HG02642 (cell line): ENCODE data around the gene MPO.

Experiments
- ATAC-seq: cut with Tn5 transposase; IDR thresholded peaks from one replicate; pipeline ENCODE4 v1.9.1; 2021; ENCODE audit warnings: mild to moderate bottlenecking; ENCODE audit not compliant: unreplicated experiment, poor library complexity

Gene MPO

DNA sequence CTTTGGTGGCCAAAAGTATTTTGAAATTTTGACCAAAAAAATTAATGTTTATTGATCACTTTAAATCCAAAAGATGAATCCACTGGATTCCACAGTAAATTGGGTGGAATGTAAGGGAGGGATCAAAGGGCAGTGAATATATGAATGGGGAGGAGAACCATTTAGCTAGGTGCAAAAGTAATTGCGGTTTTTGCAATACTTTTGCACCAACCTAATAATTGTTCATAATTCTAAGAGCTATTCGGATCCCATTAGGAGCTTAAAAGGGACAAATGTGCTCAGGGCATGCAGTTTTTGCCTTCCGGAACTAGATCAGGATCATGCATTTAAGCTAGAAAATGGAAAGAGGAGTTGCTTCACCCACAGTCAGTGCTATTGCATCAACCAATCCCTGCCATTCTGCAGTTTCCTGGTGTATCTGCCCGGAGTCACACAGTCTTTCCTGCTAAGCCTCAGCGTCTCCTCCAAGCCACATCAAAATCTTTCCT, 42.5 kb downstream of the MPO start, which contains the start of gene LPO:
Gene LPO, plus strand, starts transcription at position 438 of the 488 bp plus-strand sequence. CDS start 4,396 bp downstream, outside the sequence.
- ATAC-seq: no peak

DNA sequence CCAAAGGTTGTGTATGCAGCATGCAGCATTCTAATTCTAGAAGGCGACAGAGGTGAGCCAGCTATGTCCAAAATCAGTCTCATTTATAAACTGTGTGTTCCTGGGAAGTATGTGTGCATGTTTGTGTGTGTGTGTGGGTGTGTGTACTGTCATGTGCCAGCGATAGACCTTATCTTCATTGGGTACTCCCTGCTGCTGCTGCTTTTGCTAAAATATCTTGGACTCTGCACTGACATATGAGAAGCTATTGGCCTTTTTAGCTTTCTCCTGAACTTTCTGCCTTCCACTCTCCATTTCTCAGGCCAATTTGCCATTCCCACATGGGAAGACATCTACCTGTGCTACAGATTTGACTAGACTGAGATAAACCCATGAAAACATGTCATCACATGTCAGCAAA, 44.3 kb downstream of the MPO start:
- ATAC-seq: no peak

DNA sequence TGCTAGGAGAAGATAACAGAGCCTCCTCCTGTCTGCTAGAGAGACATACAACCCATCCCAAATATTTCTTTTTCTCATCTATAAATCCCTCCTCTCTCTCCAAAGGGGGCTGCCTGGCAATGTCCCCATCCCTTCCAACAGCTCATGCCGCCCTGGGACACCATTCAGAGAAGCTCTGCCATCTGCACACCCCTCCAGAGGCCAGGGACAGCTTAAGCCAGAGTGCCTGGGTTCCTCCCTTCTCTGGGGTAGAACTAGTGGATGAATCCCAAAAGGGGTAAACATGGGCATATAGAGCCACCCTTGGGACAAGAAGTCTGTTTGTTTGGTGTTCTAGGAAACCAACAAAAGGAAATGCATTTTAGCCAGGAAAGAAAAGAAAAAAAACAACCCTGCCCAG, 44.9 kb downstream of the MPO start:
- ATAC-seq: no peak

DNA sequence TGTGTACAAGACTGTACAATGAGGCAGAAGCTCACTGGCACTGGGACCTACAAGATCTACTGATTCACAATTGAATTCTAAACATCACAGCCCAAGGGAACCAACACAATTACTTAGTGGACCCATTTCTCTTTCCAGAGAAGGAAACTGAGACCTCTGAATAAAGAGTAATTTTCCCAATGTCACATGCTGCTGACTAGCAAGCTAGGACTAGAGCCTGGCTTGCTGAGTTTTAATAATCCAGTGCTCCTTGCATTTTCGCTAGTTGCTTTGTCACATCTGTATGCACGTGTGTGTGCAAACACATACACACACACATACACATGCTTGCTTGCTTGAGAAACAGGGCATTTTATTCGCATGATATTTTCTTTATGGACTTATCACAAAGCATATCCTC, 46.2 kb downstream of the MPO start:
- ATAC-seq: no peak

DNA sequence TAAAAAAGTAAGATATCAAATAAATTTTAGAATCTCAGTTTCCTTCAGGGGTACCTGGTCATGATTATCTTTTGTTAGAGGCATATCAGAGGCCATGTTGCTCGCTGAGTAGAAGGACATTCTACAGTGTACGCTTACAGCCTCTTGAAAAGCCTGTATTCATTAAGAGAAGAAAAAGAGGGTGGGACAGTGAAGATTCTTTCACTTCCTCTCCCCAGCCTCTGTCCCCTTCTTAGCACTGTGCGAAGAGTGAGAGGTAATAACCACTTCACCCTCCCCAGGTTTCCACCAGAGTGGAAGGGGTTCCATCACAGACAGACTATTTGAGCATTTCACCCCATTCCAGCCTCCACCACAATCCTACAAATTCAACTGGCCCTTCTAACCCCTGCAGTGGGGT, 47.2 kb downstream of the MPO start:
- ATAC-seq: peak; percentile 61

DNA sequence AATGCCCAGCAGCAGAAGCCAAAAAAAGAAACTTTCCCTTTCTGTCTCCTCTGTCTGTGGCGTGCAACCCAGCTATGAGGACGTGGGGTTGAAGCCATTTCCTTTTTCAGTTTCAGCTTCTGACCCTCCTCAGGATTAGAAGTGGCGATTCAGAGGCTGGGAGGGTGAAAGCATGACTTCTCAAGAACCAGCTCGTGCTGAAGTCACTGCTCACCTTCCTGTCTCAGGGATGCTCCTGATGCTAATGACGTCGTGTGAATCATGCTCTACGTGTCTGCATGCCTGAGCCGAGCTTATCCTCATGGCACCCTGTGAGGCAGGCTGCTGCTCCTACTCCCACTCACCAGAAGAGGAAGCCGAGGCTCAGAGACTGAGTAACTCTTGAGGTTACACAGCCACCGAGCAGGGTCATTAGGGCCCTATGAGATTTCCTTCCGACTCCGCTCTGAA, 48.0 kb downstream of the MPO start:
- peak; percentile 77 for ATAC-seq

DNA sequence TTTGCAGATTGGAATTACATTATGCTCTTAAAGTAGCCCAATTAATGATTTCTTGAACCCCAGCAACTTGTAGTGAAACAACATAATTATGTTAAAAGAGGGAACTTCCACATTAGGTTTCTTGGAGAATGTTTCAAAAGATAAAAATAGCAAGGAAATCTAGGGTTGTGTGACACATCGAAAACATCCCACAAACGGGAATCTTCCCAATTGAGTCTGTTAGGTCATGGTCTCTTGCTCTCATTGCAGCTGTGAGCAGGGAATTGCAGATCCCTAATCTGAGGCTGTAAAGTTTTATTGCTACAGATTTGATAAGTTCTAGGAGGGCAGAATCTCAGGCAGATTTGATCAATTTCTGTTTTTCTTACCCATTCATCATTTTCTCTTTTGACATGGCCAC, 49.1 kb downstream of the MPO start:
- no peak for ATAC-seq

DNA sequence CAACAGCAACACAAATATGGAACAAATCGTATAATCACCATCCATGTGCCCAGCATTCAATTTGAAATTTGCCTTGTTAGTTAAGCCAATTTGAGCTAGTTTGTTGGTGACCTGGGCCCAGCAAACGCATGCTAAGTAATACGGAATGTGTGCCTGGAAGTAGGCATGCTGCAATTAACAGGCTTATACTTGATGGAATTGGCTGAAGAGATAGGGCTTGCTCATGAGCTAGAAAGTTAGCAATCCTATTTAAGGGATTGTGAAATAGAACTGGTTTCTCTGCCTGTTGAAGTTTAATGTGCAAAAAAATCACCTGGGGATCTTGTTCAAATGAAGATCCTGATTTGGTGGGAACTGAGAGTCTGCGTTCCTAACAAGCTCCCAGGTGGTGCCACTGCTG, 50.9 kb downstream of the MPO start:
- no peak for ATAC-seq

DNA sequence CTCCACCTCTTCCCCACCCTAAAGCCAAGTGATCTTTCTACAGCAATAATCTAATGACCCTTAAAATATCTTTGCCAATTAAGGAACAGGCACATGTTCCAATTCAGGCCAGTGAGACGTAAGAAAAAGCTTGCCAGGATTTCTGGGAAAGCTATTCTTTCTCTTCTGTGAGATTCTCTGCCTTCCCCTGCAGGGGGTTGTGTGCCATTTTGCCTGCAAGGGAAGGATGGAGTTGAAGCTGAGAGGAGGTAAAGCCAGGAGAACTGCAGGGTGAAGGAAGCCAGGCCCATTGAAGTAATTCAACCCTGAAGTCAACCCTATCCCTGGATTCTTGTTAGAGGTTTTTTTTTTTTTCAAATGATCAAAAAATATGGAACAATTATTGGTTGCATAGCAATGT, 51.4 kb downstream of the MPO start:
- ATAC-seq: no peak

DNA sequence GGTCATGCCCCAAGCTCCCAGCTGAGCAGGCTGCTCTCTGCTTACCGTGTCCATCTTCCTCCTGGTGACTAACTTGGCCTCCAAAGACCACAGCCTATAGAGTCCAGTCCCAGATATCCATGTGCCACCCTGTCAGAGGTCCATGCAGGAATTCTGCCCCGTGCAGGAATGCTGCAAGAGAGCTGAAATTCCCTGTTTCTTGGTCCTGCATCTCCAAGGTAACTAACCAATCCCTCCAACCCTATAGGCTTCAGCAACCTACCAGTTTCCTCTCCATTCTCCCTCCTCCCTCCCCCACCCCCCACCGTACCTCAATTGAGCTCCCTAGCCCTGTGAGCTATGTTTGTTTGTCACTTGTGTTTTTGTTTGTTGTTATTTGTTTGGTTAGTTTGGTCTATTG, 52.1 kb downstream of the MPO start:
- ATAC-seq: no peak

DNA sequence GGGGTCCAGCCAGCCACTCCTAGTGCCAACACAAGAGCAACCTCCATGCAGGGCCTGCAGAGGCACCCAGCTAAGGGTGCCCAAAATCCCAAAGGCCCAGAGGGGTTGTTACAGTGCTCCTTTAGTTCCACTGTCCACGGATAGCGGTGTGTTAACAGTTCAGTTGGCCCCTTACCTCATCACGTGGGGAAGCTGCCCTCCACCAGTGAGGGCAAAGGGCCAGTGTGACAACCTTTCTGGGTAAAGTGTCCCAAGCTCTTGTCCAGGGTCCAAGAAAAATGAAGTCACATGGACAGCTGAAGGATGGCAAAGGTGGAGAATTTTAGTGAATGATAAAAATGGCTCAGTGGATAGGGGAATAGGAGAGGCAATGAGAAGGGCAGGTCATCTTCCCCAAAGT, 53.0 kb downstream of the MPO start:
- ATAC-seq: no peak

DNA sequence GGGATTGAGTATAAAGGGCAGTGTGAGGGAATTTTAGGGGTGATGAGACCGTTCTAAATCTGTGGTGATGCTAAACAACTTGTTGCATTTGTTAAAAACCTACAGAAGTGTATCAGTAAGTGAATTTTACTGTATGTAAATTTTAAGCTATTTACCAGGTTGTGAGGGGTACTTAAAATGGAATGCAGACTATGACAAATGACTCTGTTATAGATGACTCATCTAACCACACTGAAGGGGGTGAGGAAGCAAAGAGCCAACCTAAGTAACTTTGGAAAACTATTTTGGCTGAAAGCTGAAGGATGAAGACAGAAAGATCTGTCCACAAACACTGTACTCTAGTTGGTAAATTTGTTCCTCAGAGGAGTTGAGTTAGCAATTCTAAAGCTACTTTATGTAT, 56.4 kb downstream of the MPO start:
- ATAC-seq: no peak
